ENCODE results near the gene MIA3. TPM values are rescaled to one million over a fixed set of nuclear protein-coding genes. Genes with fewer than 3 reads are reported as not detected.
A peak's percentile ranks its signal among the peaks of the same experiment; 100 is the strongest.

The MIA3 gene
- total RNA-seq, 1 experiment from 2014 or later = 50.8 TPM

- Histone ChIP-seq H3K9me3 (ENCODE audit: low read length) (no peaks in the 10 kb centered on the region), H3K79me2 (ENCODE audit: low read length) (peaks cover 27% of the 10 kb centered on the region), H3K4me3 (ENCODE audit: low read length) (no peak overlapping the region), H3K4me1 (ENCODE audit: insufficient read depth, low read length) (peaks cover 8% of the 10 kb centered on the region), H2AFZ (ENCODE audit: low read length) (no peak overlapping the region), H3K9me2 (replicated peaks; ENCODE audit: low read length) (no peaks in the 10 kb centered on the region), H4K20me1 (ENCODE audit: low read length) (peaks cover 8% of the 10 kb centered on the region; the same call in 1 of the 2 replicates), H3K27ac (ENCODE audit: low read length) (no peak overlapping the region), H3F3A (ENCODE audit: low read length, unreplicated experiment) (no peaks in the 10 kb centered on the region), H3K27me3 (ENCODE audit: low read length) (no peaks in the 10 kb centered on the region), H3K4me2 (ENCODE audit: low read length) (no peak overlapping the region), H3K36me3 (ENCODE audit: low read depth, low read length) (peaks cover 24% of the 10 kb centered on the region; the same call in 1 of the 2 replicates), H3K9ac (ENCODE audit: low read length) (no peak overlapping the region)
- intact Hi-C loops (cut with micrococcal nuclease) = no loop called here
- BruUV-seq (replicated peaks) = no TSS peak
- DNase-seq (no peak), ATAC-seq (peak; percentile 12)
- POLR2A ChIA-PET (ENCODE audit: unreplicated experiment) = no interaction called here
- TF ChIP-seq CTCF (conservative IDR thresholded peaks at IDR 0.05; ENCODE audit: low read depth, low read length) (no peak), EZH2phosphoT487 (IDR thresholded peaks at IDR 0.05; ENCODE audit: borderline replicate concordance, low read length) (no peak), EZH2 (IDR thresholded peaks at IDR 0.05; ENCODE audit: low read length, unreplicated experiment) (no peak)
- CTCF ChIA-PET = no interaction called here
These were observed 4.9 kb downstream of the MIA3 start for GRCh38 chr1:222622765-222623164.

GRCh38 chr1:222623458-222623857 lies 5.6 kb downstream of the MIA3 start:
- no peak overlapping the region for H3K9ac ChIP-seq (ENCODE audit: low read length)
- no peak overlapping the region for H3K4me3 ChIP-seq (ENCODE audit: low read length)
- H3K9me3 ChIP-seq (ENCODE audit: low read length) = no peaks in the 10 kb centered on the region
- no peak overlapping the region for H3K27ac ChIP-seq (ENCODE audit: low read length)
- H3K36me3 ChIP-seq (ENCODE audit: low read depth, low read length) = peaks cover 29% of the 10 kb centered on the region; the same call in 1 of the 2 replicates
- no peak for TF ChIP-seq EZH2 (IDR thresholded peaks at IDR 0.05; ENCODE audit: low read length, unreplicated experiment)
- TF ChIP-seq EZH2phosphoT487 (IDR thresholded peaks at IDR 0.05; ENCODE audit: borderline replicate concordance, low read length) = no peak
- no peak for TF ChIP-seq CTCF (conservative IDR thresholded peaks at IDR 0.05; ENCODE audit: low read depth, low read length)
- no peaks in the 10 kb centered on the region for H3K27me3 ChIP-seq (ENCODE audit: low read length)
- H2AFZ ChIP-seq (ENCODE audit: low read length) = no peak overlapping the region
- peaks cover 26% of the 10 kb centered on the region for H3K79me2 ChIP-seq (ENCODE audit: low read length)
- no peaks in the 10 kb centered on the region for H3F3A ChIP-seq (ENCODE audit: low read length, unreplicated experiment)
- no TSS peak for BruUV-seq (replicated peaks)
- intact Hi-C loops (cut with micrococcal nuclease) = no loop called here
- no peak overlapping the region for H3K4me2 ChIP-seq (ENCODE audit: low read length)
- peaks cover 8% of the 10 kb centered on the region; the same call in 1 of the 2 replicates for H4K20me1 ChIP-seq (ENCODE audit: low read length)
- no peaks in the 10 kb centered on the region for H3K9me2 ChIP-seq (replicated peaks; ENCODE audit: low read length)
- POLR2A ChIA-PET (ENCODE audit: unreplicated experiment) = no interaction called here
- ATAC-seq (no peak), DNase-seq (no peak)
- CTCF ChIA-PET = no interaction called here
- H3K4me1 ChIP-seq (ENCODE audit: insufficient read depth, low read length) = peaks cover 8% of the 10 kb centered on the region

- Histone ChIP-seq H3K27ac (ENCODE audit: low read length) (no peak overlapping the region), H3F3A (ENCODE audit: low read length, unreplicated experiment) (no peaks in the 10 kb centered on the region), H3K27me3 (ENCODE audit: low read length) (no peaks in the 10 kb centered on the region), H3K9me3 (ENCODE audit: low read length) (no peaks in the 10 kb centered on the region), H3K9me2 (replicated peaks; ENCODE audit: low read length) (no peaks in the 10 kb centered on the region), H4K20me1 (ENCODE audit: low read length) (peaks cover 4% of the 10 kb centered on the region; the same call in 1 of the 2 replicates), H3K4me2 (ENCODE audit: low read length) (no peak overlapping the region), H3K79me2 (ENCODE audit: low read length) (peaks cover 19% of the 10 kb centered on the region), H2AFZ (ENCODE audit: low read length) (no peak overlapping the region), H3K4me3 (ENCODE audit: low read length) (no peak overlapping the region), H3K4me1 (ENCODE audit: insufficient read depth, low read length) (peaks cover 6% of the 10 kb centered on the region), H3K36me3 (ENCODE audit: low read depth, low read length) (peaks cover 31% of the 10 kb centered on the region; the same call in 1 of the 2 replicates), H3K9ac (ENCODE audit: low read length) (no peak overlapping the region)
- ChIA-PET CTCF (no interaction called here), POLR2A (ENCODE audit: unreplicated experiment) (no interaction called here)
- DNase-seq (no peak), ATAC-seq (no peak)
- TF ChIP-seq EZH2phosphoT487 (IDR thresholded peaks at IDR 0.05; ENCODE audit: borderline replicate concordance, low read length) = no peak
- TF ChIP-seq CTCF (conservative IDR thresholded peaks at IDR 0.05; ENCODE audit: low read depth, low read length) = no peak
- TF ChIP-seq EZH2 (IDR thresholded peaks at IDR 0.05; ENCODE audit: low read length, unreplicated experiment) = no peak
- no TSS peak for BruUV-seq (replicated peaks)
- intact Hi-C loops (cut with micrococcal nuclease) = no loop called here
These were observed 6.3 kb downstream of the MIA3 start for GRCh38 chr1:222624214-222624613.
